CD1c-positive myeloid dendritic cell (primary cell): ENCODE measurements around the gene WDR43.
A peak's percentile ranks its signal among the peaks of the same experiment; 100 is the strongest.

Experiments
- DNase-seq: peaks from one replicate; pipeline ENCODE4 v3.0.0-alpha.2; 2016; ENCODE audit errors: extremely low spot score

Gene WDR43, protein sequence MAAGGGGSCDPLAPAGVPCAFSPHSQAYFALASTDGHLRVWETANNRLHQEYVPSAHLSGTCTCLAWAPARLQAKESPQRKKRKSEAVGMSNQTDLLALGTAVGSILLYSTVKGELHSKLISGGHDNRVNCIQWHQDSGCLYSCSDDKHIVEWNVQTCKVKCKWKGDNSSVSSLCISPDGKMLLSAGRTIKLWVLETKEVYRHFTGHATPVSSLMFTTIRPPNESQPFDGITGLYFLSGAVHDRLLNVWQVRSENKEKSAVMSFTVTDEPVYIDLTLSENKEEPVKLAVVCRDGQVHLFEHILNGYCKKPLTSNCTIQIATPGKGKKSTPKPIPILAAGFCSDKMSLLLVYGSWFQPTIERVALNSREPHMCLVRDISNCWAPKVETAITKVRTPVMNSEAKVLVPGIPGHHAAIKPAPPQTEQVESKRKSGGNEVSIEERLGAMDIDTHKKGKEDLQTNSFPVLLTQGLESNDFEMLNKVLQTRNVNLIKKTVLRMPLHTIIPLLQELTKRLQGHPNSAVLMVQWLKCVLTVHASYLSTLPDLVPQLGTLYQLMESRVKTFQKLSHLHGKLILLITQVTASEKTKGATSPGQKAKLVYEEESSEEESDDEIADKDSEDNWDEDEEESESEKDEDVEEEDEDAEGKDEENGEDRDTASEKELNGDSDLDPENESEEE

DNA sequence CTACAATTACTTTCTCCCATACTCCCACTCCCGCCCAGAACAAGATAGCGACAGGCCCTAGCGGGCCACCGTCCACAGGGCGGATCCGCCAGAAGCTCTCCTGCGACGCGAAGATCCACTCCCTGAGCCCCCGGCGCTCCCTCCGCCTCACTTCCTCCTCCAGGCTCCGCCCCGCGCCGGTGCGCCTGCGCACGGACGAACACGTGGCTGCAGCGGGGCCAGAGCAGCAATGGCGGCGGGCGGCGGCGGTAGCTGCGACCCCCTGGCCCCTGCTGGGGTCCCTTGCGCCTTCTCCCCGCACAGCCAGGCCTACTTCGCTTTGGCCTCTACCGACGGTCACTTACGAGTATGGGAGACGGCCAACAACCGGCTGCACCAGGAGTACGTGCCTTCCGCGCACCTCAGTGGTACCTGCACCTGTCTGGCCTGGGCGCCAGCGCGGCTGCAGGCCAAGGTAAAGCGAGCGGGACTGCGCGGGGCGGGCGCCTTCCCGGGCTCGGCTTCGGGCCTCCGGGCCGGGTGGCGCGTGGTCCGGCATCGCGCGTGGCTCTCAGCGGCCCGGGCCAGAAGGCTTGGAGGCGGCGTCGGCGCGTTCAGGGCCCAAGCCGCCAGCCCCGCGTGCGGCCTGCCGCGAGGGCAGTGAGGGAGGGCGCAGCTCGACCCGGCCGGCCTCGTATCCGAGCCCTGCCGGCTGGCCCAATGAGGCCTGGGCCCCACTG, at the start of gene WDR43:
Gene WDR43, plus strand, starts transcription at position 198 of the 719 bp plus-strand sequence. Its CDS starts 32 bp downstream, at position 230.
- DNase-seq, result peak; percentile 99

DNA sequence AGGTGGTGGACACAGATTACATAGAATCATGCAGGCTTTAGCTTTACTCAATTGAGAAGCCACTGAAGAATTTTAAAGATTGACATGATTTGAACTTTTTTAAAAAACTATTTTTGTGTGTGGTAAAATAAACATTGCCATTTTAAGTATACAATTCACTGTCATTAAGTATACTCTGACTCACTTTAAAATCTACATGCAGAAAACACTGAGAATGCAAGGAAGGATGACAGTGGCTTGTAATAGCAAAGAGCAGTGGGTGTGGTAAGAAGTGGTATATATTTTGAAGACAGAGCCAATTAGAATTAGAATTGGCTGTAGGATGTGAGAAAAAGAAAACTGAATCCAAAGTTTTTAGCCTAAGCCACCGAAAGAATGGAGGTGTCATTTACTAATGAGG, 39.3 kb upstream of the WDR43 start:
- no peak for DNase-seq

DNA sequence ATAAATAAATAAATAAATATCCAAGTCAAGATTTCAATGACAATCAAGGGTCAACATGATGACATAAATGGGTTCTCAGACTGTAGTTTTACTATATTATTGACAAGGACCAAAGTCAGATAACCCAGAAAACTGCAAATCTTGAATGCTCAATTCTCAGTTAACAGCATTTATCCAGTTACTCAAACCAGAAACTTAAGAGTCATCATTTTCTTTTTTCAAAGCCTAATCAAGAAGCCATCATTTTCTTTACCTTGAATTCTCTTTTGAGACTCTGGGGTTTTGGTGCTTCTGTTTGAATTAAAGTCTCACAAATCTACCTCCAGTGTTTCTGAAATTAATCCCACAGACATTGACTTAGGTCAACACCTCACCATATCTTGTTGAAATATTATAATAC, 38.5 kb upstream of the WDR43 start:
- no peak for DNase-seq

DNA sequence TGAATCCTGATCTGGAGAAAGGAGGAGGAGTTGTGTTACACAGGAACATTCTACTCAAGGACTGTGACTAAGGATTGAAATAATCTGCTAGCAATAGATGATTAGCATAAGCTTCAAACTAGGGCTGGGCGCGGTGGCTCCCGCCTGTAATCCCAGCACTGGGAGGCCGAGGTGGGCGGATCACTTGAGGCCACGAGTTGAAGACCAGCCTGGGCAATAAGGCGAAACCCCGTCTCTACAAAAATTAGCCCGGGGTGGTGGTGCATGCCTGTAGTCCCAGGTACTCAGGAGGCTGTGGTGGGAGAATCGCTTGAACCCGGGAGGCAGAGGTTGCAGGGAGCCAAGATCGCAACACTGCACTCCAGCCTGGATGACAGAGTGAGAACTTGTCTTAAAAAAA, 25.9 kb upstream of the WDR43 start:
- DNase-seq, result no peak

DNA sequence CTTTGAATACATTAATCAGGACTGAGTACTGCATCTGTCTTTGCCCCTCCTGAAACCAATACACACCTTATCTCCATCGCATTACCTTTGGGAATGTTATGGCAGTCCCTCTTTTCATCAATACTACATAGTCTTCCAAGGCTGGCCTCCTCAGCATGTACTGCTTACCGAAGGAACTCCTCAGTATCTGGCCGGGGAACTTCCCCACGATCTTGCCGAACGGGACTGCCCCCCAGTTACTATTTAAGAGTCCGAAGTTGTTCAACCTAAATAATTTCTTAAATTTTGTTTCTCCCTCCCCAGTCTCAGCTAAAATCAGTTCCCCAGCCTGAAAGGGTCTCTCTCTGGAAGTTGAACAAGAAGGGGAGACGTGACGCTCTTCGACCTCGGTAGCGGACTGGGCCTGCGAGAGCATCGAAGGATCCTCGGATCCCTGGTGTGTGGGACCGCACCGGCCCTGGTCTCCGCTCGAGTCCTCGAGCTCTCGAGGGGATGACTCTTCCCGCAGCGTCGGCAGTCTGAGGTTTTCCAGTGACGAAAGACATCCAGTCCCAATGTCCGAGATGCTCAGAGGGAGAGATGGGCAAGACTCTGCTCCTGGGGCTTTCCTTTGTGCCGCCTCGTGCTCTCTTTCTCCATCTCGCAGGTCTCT, 24.8 kb upstream of the WDR43 start:
- peak; percentile 20 for DNase-seq

DNA sequence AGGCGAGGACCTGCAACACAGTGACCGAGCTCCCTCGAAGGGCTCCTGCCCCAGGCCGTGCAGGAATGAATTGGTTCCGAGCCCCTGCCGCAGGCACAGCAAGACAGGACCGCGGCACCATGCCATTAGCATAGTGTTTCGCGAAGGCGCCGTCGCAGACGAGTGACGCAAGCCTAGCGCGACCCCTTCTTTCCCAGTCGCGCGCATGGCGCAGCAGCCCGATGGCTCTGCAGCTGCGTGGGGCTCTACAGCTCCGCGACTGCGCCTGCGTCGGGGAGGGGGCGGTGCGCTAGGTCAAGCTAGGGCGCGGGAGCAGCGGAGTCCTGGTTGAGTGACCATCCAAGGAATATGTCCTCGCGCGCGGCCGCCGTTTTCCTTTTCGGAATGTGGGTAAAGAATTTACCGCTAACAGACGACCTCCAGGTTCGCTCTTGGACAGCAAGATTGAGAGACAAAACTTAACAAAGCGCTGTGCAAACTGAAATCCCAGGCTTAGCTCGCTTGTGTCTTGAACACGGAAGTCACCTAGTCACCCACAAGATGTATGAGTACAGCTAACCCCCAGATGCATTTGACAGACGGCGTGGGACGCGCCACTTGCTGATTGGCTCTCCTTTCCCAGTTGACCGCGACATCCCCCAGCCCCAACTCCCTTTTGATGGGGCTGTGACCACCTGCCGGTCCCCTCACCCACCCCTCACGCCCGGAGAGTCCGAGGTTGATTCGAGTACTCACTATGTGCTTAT, 24.1 kb upstream of the WDR43 start, which contains the start of gene TRMT61B:
Gene TRMT61B, minus strand, starts transcription at position 164 of the 746 bp plus-strand sequence. Its CDS starts 32 bp downstream, at position 132.
- peak; percentile 99 for DNase-seq

DNA sequence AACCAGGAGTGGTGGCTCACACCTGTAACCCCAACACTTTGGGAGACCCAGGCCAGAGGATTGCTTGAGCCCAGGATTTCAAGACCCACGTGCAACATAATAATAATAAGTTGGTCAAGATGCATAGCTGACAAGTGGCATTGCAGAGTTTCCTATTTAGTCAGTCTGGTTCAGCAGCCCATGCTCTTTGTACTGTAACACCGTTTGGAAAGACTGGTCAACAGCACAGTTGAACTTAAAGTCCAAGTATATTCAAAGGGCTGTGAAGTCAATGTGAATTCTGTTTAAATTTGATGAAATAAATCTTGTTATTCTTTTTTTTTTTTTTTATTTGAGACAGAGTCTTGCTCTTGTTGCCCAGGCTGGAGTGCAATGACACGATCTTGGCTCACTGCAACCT, 22.8 kb upstream of the WDR43 start:
- DNase-seq, result no peak

DNA sequence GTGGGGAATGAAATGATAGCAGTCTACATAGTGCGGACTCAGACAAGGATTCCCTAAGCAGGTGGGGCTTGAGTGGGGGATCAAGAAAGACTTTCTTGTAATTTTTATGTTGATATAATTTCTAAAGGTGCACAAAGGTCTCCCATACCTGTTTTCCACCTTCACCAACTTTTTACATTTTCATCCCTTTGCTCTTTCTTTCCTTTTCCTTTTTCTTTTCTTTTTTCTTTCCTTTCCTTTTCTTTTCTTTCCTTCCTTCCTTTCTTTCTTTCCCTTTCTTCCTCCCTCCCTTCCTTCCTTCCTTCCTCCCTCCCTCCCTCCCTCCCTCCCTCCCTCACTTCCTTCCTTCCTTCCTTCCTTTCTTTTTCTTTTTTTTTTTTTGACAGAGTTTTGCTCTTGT, 14.3 kb upstream of the WDR43 start:
- DNase-seq, result no peak

DNA sequence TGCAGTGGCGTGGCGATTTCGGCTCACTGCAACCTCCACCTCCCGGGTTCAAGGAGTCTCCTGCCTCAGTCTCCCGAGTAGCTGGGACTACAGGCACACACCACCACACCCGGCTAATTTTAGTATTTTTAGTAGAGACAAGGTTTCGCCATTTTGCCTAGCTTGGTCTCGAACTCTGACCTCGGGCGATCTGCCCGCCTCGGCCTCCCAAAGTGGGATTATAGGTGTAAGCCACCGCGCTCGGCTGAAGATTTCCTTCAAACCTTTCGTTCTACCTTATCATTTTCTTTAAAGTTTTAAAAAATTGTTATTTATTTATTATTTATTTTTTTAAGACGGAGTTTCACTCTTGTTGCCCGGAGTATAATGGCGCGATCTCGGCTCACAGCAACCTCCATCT, 979 bp upstream of the WDR43 start:
- no peak for DNase-seq

DNA sequence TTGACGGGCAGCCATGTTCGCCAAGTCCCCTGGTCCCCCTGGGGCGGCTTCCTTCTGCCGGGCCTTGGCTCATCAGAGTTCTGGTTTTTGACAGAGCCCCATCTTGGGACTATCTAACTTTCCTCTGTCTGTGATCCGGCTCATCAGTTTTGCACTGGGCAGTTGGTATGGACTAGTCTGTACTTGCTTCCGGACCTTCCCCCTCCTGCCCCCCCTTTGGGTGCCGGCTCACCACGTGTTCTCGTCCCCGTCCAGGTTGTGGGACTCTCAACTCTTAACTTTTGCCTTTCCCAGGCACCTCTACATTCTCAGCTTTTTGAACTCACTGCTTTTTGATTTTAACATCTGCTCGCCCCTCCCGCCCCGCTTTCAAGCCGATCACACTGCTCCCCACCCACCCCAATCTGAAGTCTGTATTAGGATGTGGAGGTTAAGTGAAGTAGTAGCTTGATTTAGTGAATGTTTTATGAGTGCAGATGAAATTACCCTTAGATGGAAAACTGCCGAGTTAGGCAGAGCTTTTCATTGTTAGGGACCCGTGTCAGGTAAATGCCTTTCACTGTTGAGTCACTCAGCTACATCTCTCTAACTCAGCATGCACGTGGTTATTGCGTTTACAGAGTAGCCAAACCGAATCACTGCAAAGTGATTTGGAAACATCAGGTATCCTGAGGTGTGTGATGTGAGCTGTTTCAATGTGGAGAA, 874 bp downstream of the WDR43 start:
- peak; percentile 35 for DNase-seq

DNA sequence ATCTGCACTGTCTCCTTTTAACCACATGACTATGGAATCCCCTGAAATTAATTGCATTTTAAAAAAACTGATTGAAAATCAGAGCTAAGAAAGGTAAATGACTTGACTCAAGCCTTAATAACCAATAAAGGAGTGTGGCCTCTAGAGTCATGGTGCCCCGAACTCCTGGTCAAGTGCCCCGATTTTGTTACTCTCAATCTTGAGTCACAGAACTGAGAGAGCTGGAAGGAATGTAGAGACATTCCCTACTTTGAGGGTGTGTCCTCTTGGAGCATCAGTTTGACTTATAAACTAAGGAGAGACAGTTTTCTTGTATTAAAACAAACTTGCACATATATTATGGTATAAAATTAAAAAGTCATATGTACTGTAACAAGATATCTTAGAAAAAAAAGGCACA, 2.4 kb downstream of the WDR43 start:
- DNase-seq, result no peak

DNA sequence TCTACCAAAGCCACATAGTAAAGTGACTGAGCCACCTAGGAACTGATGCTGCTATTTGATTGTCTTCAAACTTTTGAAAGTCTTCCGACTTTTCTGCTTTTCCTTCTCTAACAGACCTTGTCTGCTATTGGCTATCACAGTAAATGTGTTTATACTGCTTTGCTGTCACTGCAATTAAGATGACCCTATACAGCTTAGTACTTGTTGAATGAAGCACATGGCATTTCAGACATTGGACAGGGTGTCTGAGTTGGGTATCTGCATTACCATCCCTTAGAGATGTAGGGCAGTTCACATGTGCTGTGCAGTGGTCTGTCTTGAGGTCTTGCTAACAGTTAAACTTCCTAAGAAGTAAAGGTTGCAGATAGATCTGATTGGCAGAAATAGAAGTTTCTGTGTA, 3.6 kb downstream of the WDR43 start:
- DNase-seq, result no peak

DNA sequence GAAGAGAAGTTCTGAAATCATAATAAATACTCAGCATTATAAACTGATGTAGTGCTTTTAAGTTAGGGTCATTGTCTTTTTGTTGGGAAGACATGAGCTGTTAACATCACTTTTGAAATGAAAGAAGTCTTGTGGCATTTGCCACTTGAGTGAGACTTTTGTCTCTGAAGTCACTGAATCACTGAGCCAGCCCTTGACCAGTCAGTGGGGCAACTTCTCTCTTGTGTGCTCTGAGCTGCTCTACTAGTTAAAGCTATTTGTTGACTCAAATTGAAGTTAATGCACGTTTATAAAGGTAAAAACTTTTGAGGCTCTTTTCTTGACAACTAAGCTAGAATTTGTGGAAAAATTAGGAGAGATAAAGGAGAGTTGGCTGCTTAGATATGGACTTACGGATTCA, 6.7 kb downstream of the WDR43 start:
- DNase-seq, result no peak

DNA sequence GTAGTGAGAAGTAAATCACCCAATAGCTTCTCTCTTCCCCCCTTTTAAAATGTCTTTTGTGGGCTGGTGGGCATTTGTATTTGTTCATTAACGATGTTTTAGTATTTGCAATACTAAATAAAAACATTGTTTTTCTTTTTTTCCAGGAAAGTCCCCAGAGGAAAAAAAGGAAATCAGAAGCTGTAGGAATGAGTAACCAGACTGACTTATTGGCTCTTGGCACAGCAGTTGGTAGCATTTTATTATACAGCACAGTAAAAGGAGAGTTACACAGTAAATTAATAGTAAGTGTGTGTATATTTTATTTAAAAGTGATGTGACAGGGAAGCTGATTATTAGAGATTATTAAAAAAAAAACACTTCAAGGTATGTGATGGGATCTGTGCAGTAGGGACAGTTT, 7.4 kb downstream of the WDR43 start:
- DNase-seq, result no peak

DNA sequence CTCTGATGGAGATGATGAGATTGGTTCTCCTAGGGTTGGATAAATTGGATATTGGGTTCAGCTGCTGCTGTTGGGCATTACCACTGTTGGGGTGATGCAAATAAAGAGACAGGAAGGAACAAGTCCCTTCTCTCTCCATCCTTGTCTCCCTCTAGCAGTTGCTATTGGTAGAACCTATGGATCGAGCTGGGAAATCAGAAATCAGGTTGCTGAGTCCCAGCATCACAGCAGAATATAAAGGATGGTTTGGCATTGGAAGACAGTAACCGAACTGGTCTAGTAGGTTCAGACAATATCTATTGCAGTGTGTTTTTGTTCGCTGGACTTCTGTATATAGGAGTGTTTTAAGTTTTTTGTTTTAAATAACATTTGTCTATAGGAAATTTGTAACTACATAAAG, 8.1 kb downstream of the WDR43 start:
- DNase-seq, result no peak

DNA sequence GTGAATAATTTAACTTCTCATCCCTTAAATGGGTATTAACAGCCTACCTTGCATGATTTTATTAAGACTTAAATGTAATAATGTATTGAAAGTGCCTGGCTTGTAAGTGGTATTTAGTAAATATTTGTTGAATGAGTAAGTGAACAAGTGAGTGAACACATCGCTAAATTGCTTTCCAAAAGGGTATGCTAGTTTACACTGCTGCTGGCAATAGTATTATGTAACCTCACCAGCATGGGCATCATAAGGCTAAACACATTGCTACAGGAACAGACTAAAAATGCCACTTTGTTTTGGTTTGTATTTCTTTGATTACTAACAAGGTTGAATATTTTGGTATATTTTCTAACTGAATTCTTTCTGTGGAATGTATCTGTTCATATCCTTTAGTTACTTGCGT, 9.8 kb downstream of the WDR43 start:
- no peak for DNase-seq

DNA sequence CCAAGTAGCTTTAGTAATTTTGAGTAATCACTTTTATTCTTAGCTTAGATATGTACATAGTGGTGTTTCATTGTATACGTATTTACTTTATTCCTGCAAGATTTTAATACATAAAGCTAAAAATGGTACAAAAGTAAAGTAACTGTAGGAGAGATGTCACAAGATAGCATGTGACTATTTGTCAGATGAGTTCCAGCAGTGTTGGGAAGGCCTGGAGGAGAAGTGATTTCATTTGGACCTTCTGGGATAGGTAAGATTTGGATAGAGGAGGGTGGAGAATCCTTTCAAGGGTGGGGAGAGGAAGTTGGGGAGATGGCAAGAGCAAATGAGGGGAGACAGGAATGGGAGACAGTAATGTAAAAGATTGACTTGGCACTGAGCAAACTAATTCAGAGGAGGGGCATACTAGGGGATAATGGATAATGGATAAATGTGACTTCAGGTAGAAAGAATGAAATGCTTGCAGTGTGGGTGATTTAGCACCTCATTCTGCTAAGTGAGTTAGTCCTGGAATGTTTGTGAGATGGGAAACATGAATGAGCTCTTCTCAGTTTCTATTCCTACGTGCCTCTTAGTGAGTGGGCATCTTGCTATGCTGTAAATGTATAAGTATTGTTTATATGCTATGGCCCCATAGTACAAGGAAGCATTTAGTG, 10.5 kb downstream of the WDR43 start:
- no peak for DNase-seq

DNA sequence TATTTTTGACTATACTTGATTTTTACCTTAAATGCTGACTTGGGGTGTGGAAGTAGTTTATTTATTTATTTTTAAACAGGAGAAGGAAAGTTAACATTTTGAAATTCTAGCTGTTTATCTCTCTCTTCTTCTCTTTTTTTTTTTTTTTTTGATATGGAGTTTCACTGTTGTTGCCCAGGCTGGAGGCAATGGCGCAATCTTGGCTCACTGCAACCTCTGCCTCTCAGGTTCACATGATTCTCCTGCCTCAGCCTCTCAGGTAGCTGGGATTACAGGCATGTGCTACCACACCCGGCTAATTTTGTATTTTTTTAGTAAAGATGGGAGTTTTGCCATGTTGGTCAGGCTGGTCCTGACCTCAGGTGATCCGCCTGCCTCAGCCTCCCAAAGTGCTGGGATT, 11.1 kb downstream of the WDR43 start:
- DNase-seq, result no peak

DNA sequence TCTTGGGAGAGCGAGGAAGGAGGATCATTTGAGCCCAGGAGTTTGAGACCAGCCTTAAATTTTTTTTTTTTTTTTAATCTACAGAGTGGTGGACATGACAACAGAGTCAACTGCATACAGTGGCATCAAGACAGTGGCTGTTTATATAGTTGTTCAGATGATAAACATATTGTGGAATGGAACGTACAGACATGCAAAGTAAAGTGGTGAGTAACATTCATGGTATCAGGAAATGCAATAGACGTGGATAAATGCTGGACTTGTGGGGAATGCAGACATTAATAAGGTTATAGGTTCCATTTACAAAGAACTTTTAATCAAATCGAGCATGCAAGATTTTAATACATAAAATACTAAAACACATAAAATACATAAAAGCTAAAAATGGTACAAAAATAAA, 11.9 kb downstream of the WDR43 start:
- DNase-seq, result no peak

DNA sequence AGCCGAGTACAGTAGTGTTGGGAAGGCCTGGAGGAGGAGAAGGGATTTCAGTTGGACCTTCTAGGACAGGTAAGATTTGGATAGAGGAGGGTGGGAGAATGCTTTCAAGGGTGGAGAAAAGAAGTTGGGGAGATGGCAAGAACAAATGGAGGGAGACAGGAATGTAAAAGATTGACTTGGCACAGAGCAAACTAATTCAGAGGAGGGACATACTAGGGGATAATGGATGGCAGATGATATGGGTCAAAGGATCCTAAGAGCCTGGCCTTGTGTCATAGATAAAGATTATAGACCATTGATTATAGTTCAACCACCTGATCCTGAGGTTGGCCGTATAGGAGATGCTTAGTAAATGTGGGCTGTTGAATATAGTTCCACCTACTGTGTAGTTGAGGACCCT, 12.4 kb downstream of the WDR43 start:
- DNase-seq, result no peak
